Lung (tissue), 11 donors: ENCODE results near the gene TARP.
A peak's percentile ranks its signal among the peaks of the same experiment; 100 is the strongest.
"Not testable (repeated sequence)": the region's sequence is repeated elsewhere in the genome, so short reads cannot be mapped to it uniquely, and the experiment has no call there.

Experiments
- ATAC-seq: fragments of 200-7000 bp; cut with Tn5 transposase; one replicate; pipeline ENCODE4 v1.9.1; 2020; ENCODE audit warnings: moderate number of reproducible peaks; ENCODE audit not compliant: insufficient read depth, low FRiP score
- DNase-seq, 3 donors: peaks; one replicate each; pipeline ENCODE4 v3.0.0-alpha.2; 2013 to 2017
- H3K27ac ChIP-seq, 2 donors: one replicate each; pipeline ENCODE4 v1.5.1; 2013; ENCODE audit warnings: mild to moderate bottlenecking in 2 of 2, moderate library complexity in 2 of 2, control low read depth in 1 of 2, inconsistent platforms in 1 of 2, low read depth in 1 of 2, low read length in 1 of 2
- H3K27me3 ChIP-seq, 3 donors: one replicate each; pipeline ENCODE4 v1.5.1; 2013; ENCODE audit warnings: low read length in 2 of 3; ENCODE audit not compliant: control insufficient read depth in 3 of 3, insufficient read depth in 3 of 3
- H3K36me3 ChIP-seq, 4 donors: one replicate each; pipeline ENCODE4 v1.5.1; 2013; ENCODE audit warnings: low read length in 4 of 4, mild to moderate bottlenecking in 1 of 4, moderate library complexity in 1 of 4; ENCODE audit not compliant: control insufficient read depth in 4 of 4, insufficient read depth in 4 of 4
- H3K4me1 ChIP-seq, 5 donors: one replicate each; pipeline ENCODE4 v1.5.1; 2013; ENCODE audit warnings: low read length in 5 of 5, mild to moderate bottlenecking in 2 of 5, moderate library complexity in 1 of 5; ENCODE audit not compliant: control insufficient read depth in 5 of 5, insufficient read depth in 5 of 5
- H3K4me3 ChIP-seq: one replicate; pipeline ENCODE4 v1.5.1; 2013; ENCODE audit warnings: mild to moderate bottlenecking, control low read depth, moderate library complexity
- H3K9ac ChIP-seq, 2 donors: one replicate each; pipeline ENCODE4 v1.5.1; 2013; ENCODE audit warnings: low read length in 2 of 2, control low read depth in 1 of 2; ENCODE audit not compliant: insufficient read depth in 1 of 2
- H3K9me3 ChIP-seq, 4 donors: one replicate each; pipeline ENCODE4 v1.5.1; 2013; ENCODE audit warnings: low read length in 3 of 4, mild to moderate bottlenecking in 1 of 4, moderate library complexity in 1 of 4; ENCODE audit not compliant: control insufficient read depth in 4 of 4, insufficient read depth in 3 of 4
- CTCF ChIP-seq: IDR thresholded peaks from 2 replicates; pipeline ENCODE4 v1.5.1; 2012; ENCODE audit warnings: mild to moderate bottlenecking; ENCODE audit errors: control extremely low read depth, extremely low read depth
- WGBS, 2 donors: extraction: QIAGEN DNeasy Blood & Tissue Kit; methylation state at CpG; one replicate each; pipeline ENCODE4 v1.1.7; 2013; 5-methylcytosine and 5-hydroxymethylcytosine counted together
- donor health status: control.
- donor health status: control.
- donor health status: Bipolar disorder and iron deficiency.
- donor health status: healthy.
- donor health status: DM: yes; HTN: yes; CAD: no.

Gene TARP

DNA sequence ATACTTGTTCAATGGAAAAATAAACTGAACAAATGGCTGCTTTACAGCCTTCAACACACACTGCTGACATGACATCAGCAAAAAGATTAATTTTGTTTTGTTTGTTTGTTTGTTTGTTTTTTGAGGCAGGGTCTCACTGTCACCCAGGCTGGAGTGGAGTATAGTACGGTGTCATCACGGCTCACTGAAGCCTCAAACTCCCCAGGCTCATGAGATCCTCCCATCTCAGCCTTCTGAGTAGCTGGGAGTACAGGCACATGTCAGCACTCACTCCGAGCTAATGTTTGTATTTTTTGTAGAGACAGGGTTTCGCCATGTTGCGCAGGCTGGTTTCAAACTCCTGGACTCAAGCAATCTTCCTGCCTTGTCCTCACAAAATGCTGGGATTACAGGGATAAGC is 10.9 kb downstream of the TARP start:
- DNase-seq, result no peak
- Histone ChIP-seq H3K4me3 (no peak overlapping the region), H3K27me3 (no peaks in the 10 kb centered on the region), H3K36me3 (no peaks in the 10 kb centered on the region), H3K4me1 (no peaks in the 10 kb centered on the region), H3K9ac (no peak overlapping the region), H3K27ac (no peak overlapping the region), H3K9me3 (no peaks in the 10 kb centered on the region)
- no peak for TF ChIP-seq CTCF
- ATAC-seq, result no peak
- 79 to 80% methylated on average over 5 of the region's 5 CpGs for WGBS, 2 donors

- H3K9ac ChIP-seq, H3K36me3 ChIP-seq, H3K27me3 ChIP-seq, H3K4me1 ChIP-seq, H3K9me3 ChIP-seq, DNase-seq, H3K4me3 ChIP-seq, ATAC-seq, H3K27ac ChIP-seq: not testable (repeated sequence)
- WGBS, 2 donors, result 66 to 72% methylated on average over 2 of the region's 2 CpGs
These were observed 11.4 kb downstream of the TARP start for GRCh38 chr7:38262026-38262425.

DNA sequence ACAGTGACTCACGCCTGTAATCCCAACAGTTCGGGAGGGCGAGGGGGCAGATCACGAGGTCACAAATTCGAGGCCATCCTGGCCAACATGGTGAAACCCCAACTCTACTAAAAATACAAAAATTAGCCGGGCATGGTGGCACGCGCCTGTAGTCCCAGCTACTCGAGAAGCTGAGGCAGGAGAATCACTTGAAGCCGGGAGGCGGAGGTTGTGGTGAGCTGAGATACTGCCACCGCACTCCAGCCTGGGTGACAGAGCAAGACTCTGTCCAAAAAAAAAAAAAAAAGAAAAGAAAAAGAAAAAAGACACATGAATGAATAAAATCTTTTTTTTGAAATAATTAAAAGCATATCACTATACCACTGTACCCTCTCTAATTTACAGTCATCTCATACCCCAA is 11.8 kb downstream of the TARP start:
- not testable (repeated sequence) for H3K27ac ChIP-seq, H3K9me3 ChIP-seq, H3K9ac ChIP-seq, DNase-seq, H3K4me3 ChIP-seq, H3K4me1 ChIP-seq, H3K27me3 ChIP-seq, H3K36me3 ChIP-seq, ATAC-seq
- WGBS, 2 donors, result 92 to 94% methylated on average over 12 of the region's 12 CpGs

DNA sequence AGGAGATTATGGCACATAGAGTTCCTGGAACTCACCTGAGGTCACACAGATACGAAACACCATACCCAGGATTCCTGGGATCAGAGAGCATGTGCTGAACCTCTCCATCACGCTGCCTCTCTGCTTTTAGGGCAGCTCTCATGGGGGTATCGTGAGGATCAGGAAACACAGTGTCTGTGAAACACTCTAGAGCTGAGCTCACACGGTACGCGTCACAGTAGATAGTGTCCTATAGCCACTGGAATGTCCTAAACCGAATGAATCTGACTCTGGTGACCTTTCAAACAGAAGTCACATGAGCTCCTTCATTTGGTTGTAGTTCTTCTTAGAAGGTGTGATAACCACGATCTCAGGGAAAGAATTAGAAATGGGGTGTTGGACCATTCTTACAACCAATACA is 14.3 kb downstream of the TARP start:
- not testable (repeated sequence) for H3K9me3 ChIP-seq, H3K9ac ChIP-seq, ATAC-seq, H3K4me1 ChIP-seq, DNase-seq, H3K27ac ChIP-seq, H3K27me3 ChIP-seq, H3K36me3 ChIP-seq, H3K4me3 ChIP-seq
- WGBS, 2 donors, result 94% methylated on average over 8 of the region's 8 CpGs

DNA sequence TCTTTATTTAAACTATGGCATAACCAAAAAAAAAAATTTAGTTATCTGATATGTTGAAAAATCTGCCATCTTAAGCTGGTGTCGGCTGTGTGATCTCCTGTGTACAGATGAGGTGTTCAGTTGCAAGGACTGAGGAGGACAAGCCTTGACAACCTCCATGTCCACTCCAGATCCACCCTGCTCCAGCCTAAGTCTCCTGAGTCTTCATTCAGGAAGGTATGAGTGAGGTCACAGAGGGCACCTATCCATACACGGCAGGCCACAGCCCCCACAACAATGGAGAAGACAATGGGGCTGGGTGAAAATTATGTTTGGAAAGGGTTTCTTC is 16.1 kb downstream of the TARP start:
- no peaks in the 10 kb centered on the region for H3K9me3 ChIP-seq
- H3K4me3 ChIP-seq, result no peak overlapping the region
- peak overlapping the region in 1 of 2 donors; percentile 86 for H3K27ac ChIP-seq
- DNase-seq, result no peak
- no peaks in the 10 kb centered on the region for H3K36me3 ChIP-seq
- ATAC-seq, result no peak
- H3K9ac ChIP-seq, result no peak overlapping the region
- H3K4me1 ChIP-seq, result no peaks in the 10 kb centered on the region
- TF ChIP-seq CTCF, result no peak
- 34 to 44% methylated on average over 2 of the region's 2 CpGs for WGBS, 2 donors
- no peaks in the 10 kb centered on the region for H3K27me3 ChIP-seq

DNA sequence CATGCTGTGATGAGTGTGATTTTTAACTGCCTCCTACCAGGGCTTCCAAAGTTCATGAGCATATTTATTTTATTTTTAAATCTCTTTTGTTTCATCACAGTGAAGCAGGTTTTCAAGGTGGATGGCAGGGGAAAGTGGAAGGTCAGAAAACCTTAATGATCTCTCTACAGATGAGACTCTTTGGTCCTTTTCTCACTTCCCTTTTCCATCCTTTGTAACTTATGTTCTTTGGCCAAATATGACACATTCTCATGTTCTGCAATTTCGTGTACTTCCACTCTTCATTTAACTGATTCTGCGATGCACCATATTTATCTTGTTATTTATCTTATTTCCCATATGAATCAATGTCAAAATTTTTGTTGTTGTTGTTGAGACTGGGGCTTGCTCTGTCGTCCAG is 23.6 kb downstream of the TARP start:
- not testable (repeated sequence) for H3K9ac ChIP-seq, H3K4me1 ChIP-seq, H3K9me3 ChIP-seq, H3K4me3 ChIP-seq, H3K36me3 ChIP-seq, H3K27ac ChIP-seq, DNase-seq, ATAC-seq, H3K27me3 ChIP-seq
- 47 to 58% methylated on average over 3 of the region's 3 CpGs for WGBS, 2 donors
